Kidney (tissue), 2 donors: ENCODE measurements around the gene ABHD11. TPM values are rescaled to one million over a fixed set of nuclear protein-coding genes. Genes with fewer than 3 reads are reported as not detected.

Source experiments
- microRNA-seq: library from miRNA; unstranded; fragments of <30 nt; microRNA quantifications from one replicate; pipeline ENCODE4 v1.2.0, GENCODE V29; 2020
- polyA plus RNA-seq: library from polyadenylated mRNA; stranded (reverse); fragments of 350-450 nt; fragmentation: Illumina TruSeq; extraction: RNeasy Lipid Tissue Mini Kit (QIAGEN cat#74804); gene quantifications from one replicate; pipeline ENCODE4 v1.2.3, GENCODE V29; 2014; ENCODE audit warnings: low read depth, low replicate concordance; ENCODE audit not compliant: insufficient read depth
- total RNA-seq: library from RNA; stranded (reverse); fragmentation: NEBNext Ultra II Directional; extraction: Animal tissue kit (Norgen Biotek cat#: 25700); gene quantifications from one replicate; pipeline ENCODE4 v1.2.1, GENCODE V29; 2021
- donor health status: DM: yes; HTN: yes; CAD: no.

ABHD11 gene
- total and polyA plus RNA-seq, 2 donors from 2014 or later: 55.3 to 95.7 TPM

Small RNAs within 50 kb of the gene (microRNA-seq; reads per million reads assigned to microRNA genes)
- not detected for gene MIR4284

Other genes with a start within 250 kb of the ABHD11 start
- gene BAZ1B, start 216.5 kb downstream of the ABHD11 start, total RNA-seq: 52.0 TPM
- 10.4 TPM for gene BAZ1B, start 216.5 kb downstream of the ABHD11 start, polyA plus RNA-seq
- 55.4 TPM for gene BCL7B, start 181.1 kb downstream of the ABHD11 start, total RNA-seq
- 67.3 TPM for gene BCL7B, start 181.1 kb downstream of the ABHD11 start, polyA plus RNA-seq
- gene TBL2, start 160.2 kb downstream of the ABHD11 start, total RNA-seq: 33.6 TPM
- 18.8 TPM for gene TBL2, start 160.2 kb downstream of the ABHD11 start, polyA plus RNA-seq
- 26.2 TPM for gene MLXIPL, start 114.3 kb downstream of the ABHD11 start, total RNA-seq
- gene MLXIPL, start 114.3 kb downstream of the ABHD11 start, polyA plus RNA-seq: 27.9 TPM
- gene VPS37D, start 71.0 kb downstream of the ABHD11 start, total RNA-seq: 13.2 TPM
- gene VPS37D, start 71.0 kb downstream of the ABHD11 start, polyA plus RNA-seq: 19.3 TPM
- 15.0 TPM for gene DNAJC30, start 55.3 kb downstream of the ABHD11 start, total RNA-seq
- gene DNAJC30, start 55.3 kb downstream of the ABHD11 start, polyA plus RNA-seq: 28.6 TPM
- 61.0 TPM for gene BUD23, start 55.2 kb downstream of the ABHD11 start, total RNA-seq
- 92.7 TPM for gene BUD23, start 55.2 kb downstream of the ABHD11 start, polyA plus RNA-seq
- 7.4 TPM for gene STX1A, start 19.1 kb downstream of the ABHD11 start, total RNA-seq
- 2.2 TPM for gene STX1A, start 19.1 kb downstream of the ABHD11 start, polyA plus RNA-seq
- 180 TPM for gene CLDN3, start 31.5 kb upstream of the ABHD11 start, total RNA-seq
- 76.5 TPM for gene CLDN3, start 31.5 kb upstream of the ABHD11 start, polyA plus RNA-seq
- gene CLDN4, start 92.2 kb upstream of the ABHD11 start, total RNA-seq: 342 TPM
- 82.6 TPM for gene CLDN4, start 92.2 kb upstream of the ABHD11 start, polyA plus RNA-seq
- 19.3 TPM for gene METTL27, start 103.7 kb upstream of the ABHD11 start, total RNA-seq
- 12.9 TPM for gene METTL27, start 103.7 kb upstream of the ABHD11 start, polyA plus RNA-seq
- gene TMEM270, start 122.4 kb upstream of the ABHD11 start, total RNA-seq: 0.50 TPM
- not detected for gene TMEM270, start 122.4 kb upstream of the ABHD11 start, polyA plus RNA-seq